GM21423 (cell line): ENCODE results near the gene GEN1.
"Not testable (repeated sequence)": the region's sequence is repeated elsewhere in the genome, so short reads cannot be mapped to it uniquely, and the experiment has no call there.

Source experiments
- ATAC-seq: cut with Tn5 transposase; IDR thresholded peaks from one replicate; pipeline ENCODE4 v1.9.1; 2021; ENCODE audit warnings: mild to moderate bottlenecking, moderate library complexity; ENCODE audit not compliant: unreplicated experiment

The GEN1 gene

DNA sequence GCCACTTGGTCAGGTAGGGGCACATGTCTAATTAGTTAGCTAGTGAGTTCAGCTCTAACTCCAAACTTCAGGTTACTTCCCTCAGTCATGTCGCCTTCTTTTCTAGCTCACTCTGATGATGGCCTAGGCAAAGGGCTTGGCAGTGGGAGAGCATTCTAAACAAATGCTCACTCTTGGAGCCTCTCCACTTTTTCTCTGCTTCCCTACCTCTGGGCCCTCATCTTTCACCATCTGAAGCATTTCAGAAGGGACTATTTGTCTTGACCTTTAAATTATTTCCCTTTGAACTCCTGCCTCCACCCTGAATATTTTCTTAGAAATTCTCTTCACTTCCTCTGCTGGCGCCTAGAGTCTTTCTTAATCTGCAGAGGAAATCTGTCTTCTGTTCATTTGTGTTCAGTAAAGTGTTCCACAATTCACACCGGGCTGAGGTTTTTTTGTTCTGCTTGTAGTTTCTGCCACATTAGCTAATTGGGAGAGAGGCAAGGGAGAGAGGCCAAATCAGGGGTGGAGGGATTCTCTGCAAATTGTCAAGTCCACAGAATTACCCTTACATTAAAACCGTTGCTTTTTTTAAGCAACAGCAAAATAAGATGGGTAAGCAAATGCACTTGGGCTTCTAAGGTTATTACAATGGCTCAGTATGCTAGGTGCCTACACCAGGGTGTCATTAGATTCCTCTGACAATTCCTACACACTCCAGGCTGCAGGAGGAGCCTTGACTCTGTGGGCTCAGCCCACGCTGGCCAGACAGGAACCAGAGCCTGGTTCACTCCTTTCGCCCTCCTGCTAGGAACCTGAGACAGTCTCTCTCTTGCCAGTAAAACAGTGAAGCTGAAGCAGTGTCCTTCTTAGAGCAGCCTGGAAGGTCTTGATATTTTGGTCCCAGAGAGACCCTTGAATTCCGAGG, 67.9 kb downstream of the GEN1 start:
- ATAC-seq = peak; percentile 40

DNA sequence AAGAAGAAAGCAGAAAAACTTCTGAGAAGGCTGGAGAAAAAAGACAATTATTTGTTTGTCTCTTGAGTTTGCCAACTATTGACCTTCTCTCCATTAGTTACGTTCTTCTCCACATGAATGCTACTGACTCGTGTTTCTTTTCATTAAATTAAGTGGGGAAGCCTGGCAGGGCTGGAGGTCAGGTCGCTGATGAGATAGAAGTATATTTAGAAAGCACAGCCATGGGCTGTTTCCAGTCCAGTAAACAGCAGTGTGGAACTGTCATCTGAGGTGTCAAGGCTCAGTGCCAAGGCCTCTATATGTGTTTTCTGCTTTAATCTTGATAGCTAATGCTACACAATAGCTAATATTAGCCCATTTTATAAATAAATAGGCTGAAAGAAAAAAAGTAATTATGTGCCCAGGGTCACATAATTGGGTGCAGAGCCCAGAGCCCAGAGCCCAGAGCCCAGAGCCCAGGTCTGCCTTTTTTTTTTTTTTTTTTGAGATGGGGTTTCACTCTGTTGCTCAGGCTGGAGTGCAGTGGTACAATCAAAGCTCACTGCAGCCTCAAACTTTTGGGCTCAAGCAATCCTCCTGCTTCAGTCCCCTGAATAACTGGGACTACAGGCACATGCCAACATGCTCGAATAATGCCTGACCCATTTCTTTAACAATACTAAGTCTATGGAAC, 68.6 kb downstream of the GEN1 start:
- peak; percentile 62 for ATAC-seq

DNA sequence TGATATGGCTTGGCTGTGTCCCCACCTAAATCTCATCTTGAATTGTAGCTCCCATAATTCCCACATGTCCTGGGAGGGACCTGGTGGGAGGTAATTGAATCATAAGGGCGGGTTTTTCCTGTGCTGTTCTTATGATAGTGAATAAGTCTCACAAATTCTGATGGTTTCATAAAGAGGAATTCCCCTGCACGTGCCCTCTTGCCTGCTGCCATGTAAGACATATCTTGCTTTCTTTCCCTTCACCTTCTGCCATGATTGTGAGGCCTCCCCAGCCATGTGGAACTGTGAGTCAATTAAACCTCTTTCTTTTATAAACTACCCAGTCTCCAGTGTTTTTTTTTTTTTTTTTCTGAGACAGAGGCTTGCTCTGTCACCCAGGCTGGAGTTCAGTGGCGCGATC, 69.7 kb downstream of the GEN1 start:
- ATAC-seq = not testable (repeated sequence)

DNA sequence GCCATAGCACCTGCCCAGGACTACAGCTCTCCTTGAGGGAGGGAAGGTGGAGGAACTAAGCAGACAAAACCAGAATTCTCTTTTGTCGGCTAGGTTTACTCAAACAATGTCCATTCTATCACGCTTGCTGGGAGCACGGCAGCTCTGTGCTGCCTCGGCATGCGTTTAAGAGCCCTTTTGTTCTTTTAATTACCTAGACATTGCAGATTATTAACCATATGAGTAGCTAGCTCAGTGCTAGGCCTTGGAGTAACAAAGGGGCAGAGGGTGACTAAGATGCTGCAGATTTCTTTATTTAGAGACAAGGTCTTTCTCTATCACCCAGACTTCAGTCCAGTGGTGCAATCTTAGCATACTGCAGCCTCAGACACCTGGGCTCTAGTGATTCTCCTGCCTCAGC, 73.4 kb downstream of the GEN1 start:
- ATAC-seq = no peak

DNA sequence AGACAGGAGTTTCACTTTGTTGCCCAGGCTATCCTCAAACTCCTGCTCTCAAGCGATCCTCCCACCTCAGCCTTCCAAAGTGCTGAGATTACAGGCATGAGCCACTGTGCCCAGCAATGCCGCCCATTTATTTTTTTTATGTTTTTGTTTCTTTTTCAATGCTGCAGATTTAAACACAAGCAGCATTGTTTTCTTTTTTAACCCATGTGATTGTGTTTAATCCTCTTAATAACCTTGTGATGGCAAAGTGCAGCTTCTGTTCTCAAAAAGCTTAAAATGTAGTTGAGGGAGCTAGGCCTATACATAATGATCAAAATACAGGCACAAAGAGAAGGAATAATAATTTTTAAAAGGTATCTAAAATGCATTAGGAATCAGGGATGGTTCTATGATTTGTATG, 73.8 kb downstream of the GEN1 start:
- ATAC-seq = no peak

DNA sequence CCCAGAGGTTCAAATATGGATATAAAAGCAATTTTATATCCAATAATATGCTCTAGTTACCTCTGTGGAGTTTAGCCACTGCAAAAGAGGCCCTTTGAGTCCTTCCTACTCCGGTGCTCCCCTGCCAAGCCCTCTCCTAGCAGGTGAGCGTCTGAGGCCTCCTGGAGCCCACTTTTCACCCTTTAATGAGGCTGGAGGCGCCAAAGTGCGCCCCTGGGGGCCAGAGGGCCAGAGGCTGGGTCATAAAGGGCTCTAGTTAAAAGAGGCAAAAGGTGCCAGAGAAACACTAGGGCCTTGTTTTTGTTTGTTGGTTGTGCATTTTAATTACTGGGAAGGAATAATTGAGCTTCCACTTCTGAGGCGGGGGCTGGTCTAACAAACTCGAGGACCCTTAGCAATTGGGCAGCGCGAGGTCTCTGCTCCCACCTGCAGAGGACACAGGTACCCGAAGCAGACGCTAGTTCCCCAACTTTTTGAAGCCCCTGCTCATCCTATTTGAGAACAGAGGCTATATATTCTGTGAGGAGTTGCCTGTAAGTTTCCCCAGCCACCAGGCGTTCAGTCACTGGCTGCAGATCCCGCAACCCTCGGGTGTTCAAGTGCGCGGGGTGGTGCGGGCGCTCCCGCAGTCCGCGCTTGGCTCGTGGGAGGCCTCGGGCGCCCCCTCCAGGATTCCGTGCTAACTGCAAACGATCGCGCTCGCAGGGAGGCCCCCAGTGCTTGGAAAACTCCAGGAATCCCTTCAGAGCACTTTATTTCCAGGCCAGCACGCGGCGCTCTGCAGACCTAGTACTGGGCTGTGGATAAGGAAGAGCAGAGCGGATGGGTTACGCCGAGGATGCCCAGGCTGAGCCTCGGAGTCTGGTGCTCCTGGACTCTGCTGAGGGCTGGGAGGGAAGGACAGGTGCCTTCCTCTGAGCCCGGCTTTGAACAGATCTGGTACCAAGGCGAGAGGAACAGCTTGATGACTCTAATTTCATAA, 76.4 kb downstream of the GEN1 start:
- peak; percentile 90 for ATAC-seq

DNA sequence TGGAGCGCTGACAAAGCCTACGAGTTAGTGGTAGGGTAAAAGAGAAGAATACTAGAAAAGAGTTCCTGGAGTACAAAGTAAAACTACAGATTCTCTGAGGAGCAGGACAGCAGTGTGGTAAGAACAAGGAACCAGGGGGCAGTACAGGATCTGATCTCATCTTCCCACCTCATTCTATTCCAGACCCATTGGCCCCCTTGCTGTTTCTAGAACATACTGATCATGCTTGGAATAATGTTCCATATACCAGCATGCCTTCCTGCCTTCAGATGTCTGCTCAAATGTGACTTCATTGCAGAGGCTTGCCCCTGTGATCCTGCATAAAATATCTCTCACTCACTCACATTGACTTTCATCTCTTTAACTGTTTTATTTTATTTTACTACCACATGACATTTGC, 81.6 kb downstream of the GEN1 start:
- no peak for ATAC-seq
